HL-60 (cell line): ENCODE measurements around the gene SNAI3.
"Not testable (repeated sequence)": the region's sequence is repeated elsewhere in the genome, so short reads cannot be mapped to it uniquely, and the experiment has no call there.

Experiments used
- DNase-seq, 2 experiments: peaks; one replicate each; pipeline ENCODE4 v3.0.0-alpha.2; 2010 to 2020; ENCODE audit warnings: low read depth in 1 of 2, low spot score in 1 of 2
- H3K27ac ChIP-seq: fragments of 250-450 bp; sonication (Bioruptor Pico); replicated peaks from 2 replicates; pipeline ENCODE4 v1.5.1; 2020; ENCODE audit warnings: mild to moderate bottlenecking, moderate library complexity
- H3K27me3 ChIP-seq: fragments of 250-450 bp; sonication (Bioruptor Pico); 2 replicates; pipeline ENCODE4 v1.5.1; 2021; ENCODE audit warnings: mild to moderate bottlenecking, moderate library complexity; ENCODE audit not compliant: insufficient read depth, poor library complexity, severe bottlenecking
- H3K4me3 ChIP-seq: replicated peaks from 2 replicates; pipeline ENCODE4 v1.5.1; 2011; ENCODE audit warnings: mild to moderate bottlenecking, control low read depth, low read length; ENCODE audit not compliant: insufficient read depth
- GABPA ChIP-seq: IDR thresholded peaks from 2 replicates; pipeline ENCODE4 v1.6.1; 2012; ENCODE audit warnings: low read depth
- POLR2AphosphoS5 ChIP-seq: IDR thresholded peaks from 2 replicates; pipeline ENCODE4 v1.6.1; 2012; ENCODE audit warnings: low read depth
- SPI1 ChIP-seq: IDR thresholded peaks from 2 replicates; pipeline ENCODE4 v1.6.1; 2012; ENCODE audit warnings: low read depth, mild to moderate bottlenecking, borderline replicate concordance
- TF ChIP-seq, protein P1 (sequence below): IDR thresholded peaks from 2 replicates; pipeline ENCODE4 v1.6.1; 2012; ENCODE audit warnings: low read depth; ENCODE audit not compliant: insufficient replicate concordance
- TF ChIP-seq, protein P2 (sequence below): IDR thresholded peaks from one replicate; pipeline ENCODE4 v1.5.1; 2011; ENCODE audit warnings: low read length, control low read depth, inconsistent platforms; ENCODE audit not compliant: insufficient read depth

The SNAI3 gene

DNA sequence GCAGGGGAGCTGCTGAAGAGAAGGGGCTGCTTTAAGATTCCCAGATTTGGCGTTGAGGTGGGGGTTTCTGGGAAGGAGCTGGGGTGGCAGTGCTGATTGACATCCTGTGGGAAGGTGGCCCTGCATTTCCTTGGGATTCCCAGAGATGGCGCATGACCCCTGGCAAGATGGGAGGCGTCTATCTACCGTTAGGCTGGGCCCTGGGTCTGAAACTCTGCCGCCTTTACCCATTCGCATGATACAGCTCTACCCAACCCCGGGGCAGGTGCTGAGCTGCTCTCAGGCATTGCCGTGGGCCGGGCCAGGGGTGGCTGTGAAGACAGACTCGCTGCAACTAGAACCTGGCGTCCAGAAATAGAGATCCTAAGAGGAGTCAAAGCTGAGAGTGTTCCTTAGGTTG lies 13.5 kb downstream of the SNAI3 start:
- Histone ChIP-seq H3K4me3 (no peak overlapping the region), H3K27me3 (no peaks in the 10 kb centered on the region), H3K27ac (no peak overlapping the region)
- DNase-seq, result no peak
- TF ChIP-seq POLR2AphosphoS5 (no peak), SPI1 (no peak), GABPA (no peak)
- TF ChIP-seq, protein P1, sequence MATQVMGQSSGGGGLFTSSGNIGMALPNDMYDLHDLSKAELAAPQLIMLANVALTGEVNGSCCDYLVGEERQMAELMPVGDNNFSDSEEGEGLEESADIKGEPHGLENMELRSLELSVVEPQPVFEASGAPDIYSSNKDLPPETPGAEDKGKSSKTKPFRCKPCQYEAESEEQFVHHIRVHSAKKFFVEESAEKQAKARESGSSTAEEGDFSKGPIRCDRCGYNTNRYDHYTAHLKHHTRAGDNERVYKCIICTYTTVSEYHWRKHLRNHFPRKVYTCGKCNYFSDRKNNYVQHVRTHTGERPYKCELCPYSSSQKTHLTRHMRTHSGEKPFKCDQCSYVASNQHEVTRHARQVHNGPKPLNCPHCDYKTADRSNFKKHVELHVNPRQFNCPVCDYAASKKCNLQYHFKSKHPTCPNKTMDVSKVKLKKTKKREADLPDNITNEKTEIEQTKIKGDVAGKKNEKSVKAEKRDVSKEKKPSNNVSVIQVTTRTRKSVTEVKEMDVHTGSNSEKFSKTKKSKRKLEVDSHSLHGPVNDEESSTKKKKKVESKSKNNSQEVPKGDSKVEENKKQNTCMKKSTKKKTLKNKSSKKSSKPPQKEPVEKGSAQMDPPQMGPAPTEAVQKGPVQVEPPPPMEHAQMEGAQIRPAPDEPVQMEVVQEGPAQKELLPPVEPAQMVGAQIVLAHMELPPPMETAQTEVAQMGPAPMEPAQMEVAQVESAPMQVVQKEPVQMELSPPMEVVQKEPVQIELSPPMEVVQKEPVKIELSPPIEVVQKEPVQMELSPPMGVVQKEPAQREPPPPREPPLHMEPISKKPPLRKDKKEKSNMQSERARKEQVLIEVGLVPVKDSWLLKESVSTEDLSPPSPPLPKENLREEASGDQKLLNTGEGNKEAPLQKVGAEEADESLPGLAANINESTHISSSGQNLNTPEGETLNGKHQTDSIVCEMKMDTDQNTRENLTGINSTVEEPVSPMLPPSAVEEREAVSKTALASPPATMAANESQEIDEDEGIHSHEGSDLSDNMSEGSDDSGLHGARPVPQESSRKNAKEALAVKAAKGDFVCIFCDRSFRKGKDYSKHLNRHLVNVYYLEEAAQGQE, result no peak
- TF ChIP-seq, protein P2, sequence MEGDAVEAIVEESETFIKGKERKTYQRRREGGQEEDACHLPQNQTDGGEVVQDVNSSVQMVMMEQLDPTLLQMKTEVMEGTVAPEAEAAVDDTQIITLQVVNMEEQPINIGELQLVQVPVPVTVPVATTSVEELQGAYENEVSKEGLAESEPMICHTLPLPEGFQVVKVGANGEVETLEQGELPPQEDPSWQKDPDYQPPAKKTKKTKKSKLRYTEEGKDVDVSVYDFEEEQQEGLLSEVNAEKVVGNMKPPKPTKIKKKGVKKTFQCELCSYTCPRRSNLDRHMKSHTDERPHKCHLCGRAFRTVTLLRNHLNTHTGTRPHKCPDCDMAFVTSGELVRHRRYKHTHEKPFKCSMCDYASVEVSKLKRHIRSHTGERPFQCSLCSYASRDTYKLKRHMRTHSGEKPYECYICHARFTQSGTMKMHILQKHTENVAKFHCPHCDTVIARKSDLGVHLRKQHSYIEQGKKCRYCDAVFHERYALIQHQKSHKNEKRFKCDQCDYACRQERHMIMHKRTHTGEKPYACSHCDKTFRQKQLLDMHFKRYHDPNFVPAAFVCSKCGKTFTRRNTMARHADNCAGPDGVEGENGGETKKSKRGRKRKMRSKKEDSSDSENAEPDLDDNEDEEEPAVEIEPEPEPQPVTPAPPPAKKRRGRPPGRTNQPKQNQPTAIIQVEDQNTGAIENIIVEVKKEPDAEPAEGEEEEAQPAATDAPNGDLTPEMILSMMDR, result no peak

DNA sequence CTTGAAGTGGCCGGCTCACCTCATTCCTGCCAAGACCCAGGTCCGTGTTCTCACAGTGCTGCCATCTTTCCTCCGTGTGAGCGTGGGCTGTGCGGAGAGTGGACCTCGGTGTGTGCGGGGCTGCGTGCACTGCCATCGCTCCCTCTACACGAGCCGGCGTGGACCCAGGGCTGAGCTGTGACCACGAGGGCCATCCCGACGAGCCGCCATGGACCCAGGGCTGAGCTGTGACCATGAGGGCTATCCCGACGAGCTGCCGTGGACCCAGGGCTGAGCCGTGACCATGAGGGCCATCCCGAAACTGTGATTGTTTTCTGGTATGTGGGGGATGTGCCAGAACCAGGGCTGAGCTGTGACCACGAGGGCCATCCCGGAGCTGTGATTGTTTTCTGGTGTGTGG lies 14.5 kb downstream of the SNAI3 start:
- Histone ChIP-seq H3K27me3 (no peaks in the 10 kb centered on the region), H3K4me3 (no peak overlapping the region), H3K27ac (no peak overlapping the region)
- no peak for DNase-seq
- TF ChIP-seq POLR2AphosphoS5 (no peak), SPI1 (no peak), GABPA (no peak)
- TF ChIP-seq, protein P2, result no peak
- TF ChIP-seq, protein P1, result no peak

DNA sequence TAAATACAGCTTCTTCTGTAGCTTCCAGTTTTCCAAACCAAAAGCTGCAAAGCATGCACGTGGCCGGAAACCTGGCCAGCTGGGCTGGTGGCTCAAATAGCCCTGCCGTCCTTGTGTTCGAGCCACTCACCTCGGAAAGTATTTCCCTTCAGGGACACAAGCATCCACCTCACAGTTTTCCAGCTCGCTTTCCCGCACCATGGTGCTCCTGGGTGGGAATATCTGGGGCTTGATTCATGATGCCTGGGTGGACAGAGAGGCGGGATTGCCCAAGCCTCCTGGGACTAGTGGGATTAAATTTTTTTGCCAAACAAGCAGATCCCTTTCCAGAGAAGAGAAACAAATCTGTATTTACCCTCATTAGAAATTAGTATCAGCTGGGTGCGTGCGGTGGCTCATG lies 16.3 kb downstream of the SNAI3 start:
- no peak overlapping the region for H3K4me3 ChIP-seq

DNA sequence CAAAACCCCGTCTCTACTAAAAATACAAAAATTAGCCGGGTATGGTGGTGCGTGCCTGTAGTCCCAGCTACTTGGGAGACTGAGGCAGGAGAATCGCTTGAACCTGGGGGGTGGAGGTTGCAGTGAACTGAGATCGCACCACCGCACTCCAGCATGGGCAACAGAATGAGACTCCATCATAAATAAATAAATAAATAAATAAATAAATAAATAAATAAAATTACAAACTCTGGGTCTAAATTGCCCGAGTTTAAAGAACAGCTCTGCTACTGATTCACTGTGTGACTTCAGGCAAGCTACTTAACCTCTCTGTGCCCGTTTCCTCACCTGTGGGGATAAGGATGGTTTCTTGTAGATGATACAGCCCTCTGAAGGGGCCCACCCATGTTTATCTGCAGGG lies 16.8 kb downstream of the SNAI3 start:
- not testable (repeated sequence) for H3K27me3 ChIP-seq, H3K4me3 ChIP-seq, DNase-seq, H3K27ac ChIP-seq

More for the DNA sequence above, 16.3 kb downstream of the SNAI3 start:
- TF ChIP-seq SPI1 (no peak), POLR2AphosphoS5 (no peak), GABPA (no peak)
- TF ChIP-seq, protein P2, result no peak
- TF ChIP-seq, protein P1, result no peak
- no peak for DNase-seq
- Histone ChIP-seq H3K27me3 (no peaks in the 10 kb centered on the region), H3K27ac (no peak overlapping the region)
